ENCODE measurements around the gene TCN2.
A peak's percentile ranks its signal among the peaks of the same experiment; 100 is the strongest.

Gene TCN2

GRCh38 chr22:30634471-30635233, 27.7 kb downstream of the TCN2 start:
- CTCF ChIA-PET = interaction anchor here (0.5 to 4.1 kb wide), 61 partner anchors 8 to 522 kb away, joined by 3 to 100 read pairs (median 5); partner anchors contain the start of genes DUSP18, OSBP2 and TCN2
- H3K27ac ChIP-seq (ENCODE audit: extremely low read depth, low read depth, low read length) = peak overlapping the region; percentile 49; the same call in 1 of the 2 replicates
- TF ChIP-seq ZNF223 (tag by site-specific recombination; IDR thresholded peaks at IDR 0.05) = no peak
- peak; percentile 72; the same call in 1 of the 2 replicates for TF ChIP-seq ZBTB10 (tag by site-specific recombination; IDR thresholded peaks at IDR 0.05)
- TF ChIP-seq ZNF639 (tag by site-specific recombination; IDR thresholded peaks at IDR 0.05) = no peak
- TF ChIP-seq ZNF398 (tag by site-specific recombination; IDR thresholded peaks at IDR 0.05) = no peak
- no peak for TF ChIP-seq ZSCAN23 (tag by site-specific recombination; IDR thresholded peaks at IDR 0.05)
- TF ChIP-seq ZNF280C (tag by site-specific recombination; IDR thresholded peaks at IDR 0.05) = no peak
- TF ChIP-seq GLI4 (tag by site-specific recombination; IDR thresholded peaks at IDR 0.05) = no peak
- no peak for TF ChIP-seq ZNF626 (tag by site-specific recombination; IDR thresholded peaks at IDR 0.05)
- TF ChIP-seq ZNF837 (tag by site-specific recombination; IDR thresholded peaks at IDR 0.05) = no peak
- TF ChIP-seq ZNF23 (tag by site-specific recombination; IDR thresholded peaks at IDR 0.05; ENCODE audit: borderline replicate concordance) = no peak
- no peak for TF ChIP-seq GLIS1 (tag by site-specific recombination; IDR thresholded peaks at IDR 0.05)
- no peak for TF ChIP-seq AEBP2 (tag by site-specific recombination; IDR thresholded peaks at IDR 0.05; ENCODE audit: borderline replicate concordance)
- TF ChIP-seq ZNF324 (tag by site-specific recombination; IDR thresholded peaks at IDR 0.05) = no peak
- TF ChIP-seq ZNF423 (tag by site-specific recombination; IDR thresholded peaks at IDR 0.05) = no peak
- TF ChIP-seq ZNF596 (tag by site-specific recombination; IDR thresholded peaks at IDR 0.05) = no peak
- TF ChIP-seq PRDM1 (tag by site-specific recombination; IDR thresholded peaks at IDR 0.05) = no peak
- TF ChIP-seq ZNF121 (tag by site-specific recombination; IDR thresholded peaks at IDR 0.05) = no peak
- TF ChIP-seq ZBTB1 (tag by site-specific recombination; IDR thresholded peaks at IDR 0.05) = no peak
- peak; percentile 96 for TF ChIP-seq ZNF2 (tag by site-specific recombination; IDR thresholded peaks at IDR 0.05)
- TF ChIP-seq ZNF747 (tag by site-specific recombination; IDR thresholded peaks at IDR 0.05) = no peak
- no peak for TF ChIP-seq ZNF214 (tag by site-specific recombination; IDR thresholded peaks at IDR 0.05; ENCODE audit: borderline replicate concordance)
- no peak for TF ChIP-seq ZNF785 (tag by site-specific recombination; IDR thresholded peaks at IDR 0.05)
- no peak for TF ChIP-seq ZFHX2 (tag by site-specific recombination; conservative IDR thresholded peaks at IDR 0.05)
- no peak for TF ChIP-seq ZNF416 (tag by site-specific recombination; IDR thresholded peaks at IDR 0.05)
- no peak for TF ChIP-seq ZNF350 (tag by site-specific recombination; IDR thresholded peaks at IDR 0.05)

More at GRCh38 chr22:30634471-30635233, 27.7 kb downstream of the TCN2 start:
- no peaks in the 10 kb centered on the region for H3K9me3 ChIP-seq (ENCODE audit: control insufficient read depth, insufficient read depth, low read depth, low read length)
- H3K4me3 ChIP-seq (ENCODE audit: low read depth, low read length) = peak overlapping the region; percentile 3; the same call in 1 of the 2 replicates
- peaks cover 9% of the 10 kb centered on the region for H3K4me1 ChIP-seq (ENCODE audit: control insufficient read depth, insufficient read depth, low read length)
- H3K36me3 ChIP-seq (ENCODE audit: control insufficient read depth in 2 of 2, insufficient read depth in 1 of 2, low read length in 2 of 2) = no peaks in the 10 kb centered on the region
- POLR2A ChIA-PET = interaction anchor here (0.6 to 1.9 kb wide), 10 partner anchors 32 to 525 kb away, joined by 3 to 11 read pairs (median 5); partner anchors contain the start of genes OSBP2, PES1 and RNF185
